NCI-H748 (cell line): ENCODE data around the gene INPP5B.

ENCODE experiments used
- DNase-seq: peaks from one replicate; lab custom pipeline; 2025; ENCODE audit not compliant: unreplicated experiment; lab: John Stamatoyannopoulos, UW

Gene INPP5B

DNA sequence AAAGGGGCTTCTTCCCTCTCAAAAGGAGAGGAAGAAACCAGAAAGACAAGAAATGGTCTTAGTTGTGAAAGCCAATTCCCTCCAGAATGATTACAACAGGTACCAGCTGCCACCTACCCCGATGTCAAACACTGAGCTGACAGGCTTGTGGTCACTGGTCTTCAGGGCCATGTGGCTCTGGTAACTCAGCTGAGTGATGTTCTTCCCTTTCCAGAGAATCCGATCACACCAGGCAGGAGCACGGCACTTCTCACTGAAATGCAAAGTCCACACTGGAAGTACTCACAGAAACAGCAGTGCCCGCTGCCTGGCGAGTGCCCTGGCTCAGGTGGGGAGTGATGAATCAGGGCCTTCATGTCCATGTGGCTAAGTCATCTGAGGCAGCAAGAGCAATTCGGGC lies 68.8 kb downstream of the INPP5B start:
- no peak for DNase-seq

GRCh38 chr1:37875833-37876232 lies 71.0 kb downstream of the INPP5B start:
- no peak for DNase-seq

DNA sequence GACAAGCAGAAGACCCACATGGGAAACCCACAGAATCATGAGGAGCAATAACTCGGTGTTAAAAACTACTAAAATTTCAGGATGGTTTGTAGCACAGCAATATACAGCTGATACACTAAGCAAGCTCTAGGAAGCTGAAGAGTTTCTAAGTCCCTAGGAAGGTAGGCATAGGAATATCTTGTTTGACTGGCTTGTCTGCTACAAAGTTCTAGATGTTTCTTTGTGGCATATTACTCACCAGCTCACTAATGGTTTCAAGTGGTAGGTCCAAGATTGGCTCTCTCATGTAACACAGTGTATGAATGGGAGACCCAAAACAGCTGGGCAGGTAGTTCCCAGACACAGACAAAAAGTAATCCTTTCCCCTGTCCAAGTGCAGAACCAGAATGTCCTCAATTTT lies 74.2 kb downstream of the INPP5B start:
- no peak for DNase-seq

GRCh38 chr1:37868466-37868865 lies 78.4 kb downstream of the INPP5B start:
- no peak for DNase-seq

- DNase-seq, result no peak
Measured at GRCh38 chr1:37867784-37868183, 79.1 kb downstream of the INPP5B start.

DNA sequence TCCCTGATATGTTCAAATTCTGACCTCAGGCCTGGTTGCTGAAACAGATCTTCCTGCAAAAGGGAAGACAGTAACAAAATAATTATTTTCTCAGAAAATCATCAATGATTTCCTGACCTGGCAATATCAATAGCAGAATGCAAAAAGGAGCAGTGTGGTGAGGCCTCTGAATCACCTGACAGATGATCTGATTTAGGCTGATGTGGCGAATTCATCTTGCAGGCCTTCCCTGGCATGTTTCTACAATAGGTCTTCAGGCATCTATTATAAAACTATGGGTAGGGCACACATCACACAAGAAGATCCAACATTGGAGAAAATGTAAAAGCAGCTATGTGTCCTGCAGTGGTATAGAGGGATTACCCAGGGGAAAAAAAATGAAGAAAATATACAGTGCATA lies 80.4 kb downstream of the INPP5B start:
- no peak for DNase-seq

DNA sequence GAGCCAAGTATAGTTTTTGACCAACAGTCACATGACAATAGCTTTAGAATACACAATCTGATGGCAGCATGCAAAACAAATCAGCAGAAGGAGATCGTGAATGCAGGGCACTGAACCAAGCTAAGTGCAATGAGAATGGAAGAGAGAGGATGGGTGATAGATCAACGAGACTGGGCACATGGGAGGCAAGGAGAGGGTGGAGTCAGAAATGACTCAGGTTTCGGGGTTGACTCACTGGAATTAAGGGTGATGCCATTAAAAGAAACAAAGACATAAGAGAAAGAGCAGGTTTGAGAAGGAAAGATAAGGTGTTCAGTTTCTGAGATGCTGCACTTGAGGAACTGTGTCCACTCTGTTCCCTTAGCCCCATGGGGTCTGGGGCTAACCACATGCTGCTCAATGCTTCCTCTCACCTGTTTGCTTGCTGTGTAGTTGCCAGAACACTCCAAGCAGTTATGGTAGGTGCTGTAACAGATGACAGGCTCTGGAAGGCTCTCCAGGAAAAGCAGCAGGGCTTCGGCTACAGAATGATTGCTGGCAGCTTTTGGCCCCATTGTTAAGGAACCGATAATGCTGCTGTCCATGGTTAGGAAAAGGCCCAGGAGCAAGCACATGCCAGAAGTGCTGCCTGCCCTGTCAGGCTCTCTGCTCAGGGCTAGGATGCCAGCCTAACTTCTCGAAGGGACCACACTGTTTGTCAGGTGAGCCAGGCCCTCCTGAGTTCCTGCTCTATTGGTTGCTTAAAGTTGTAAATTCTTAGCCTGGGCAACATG lies 81.3 kb downstream of the INPP5B start:
- DNase-seq, result no peak

GRCh38 chr1:37862330-37862729 lies 84.5 kb downstream of the INPP5B start:
- DNase-seq, result no peak

GRCh38 chr1:37861151-37861550 lies 85.7 kb downstream of the INPP5B start:
- no peak for DNase-seq

DNA sequence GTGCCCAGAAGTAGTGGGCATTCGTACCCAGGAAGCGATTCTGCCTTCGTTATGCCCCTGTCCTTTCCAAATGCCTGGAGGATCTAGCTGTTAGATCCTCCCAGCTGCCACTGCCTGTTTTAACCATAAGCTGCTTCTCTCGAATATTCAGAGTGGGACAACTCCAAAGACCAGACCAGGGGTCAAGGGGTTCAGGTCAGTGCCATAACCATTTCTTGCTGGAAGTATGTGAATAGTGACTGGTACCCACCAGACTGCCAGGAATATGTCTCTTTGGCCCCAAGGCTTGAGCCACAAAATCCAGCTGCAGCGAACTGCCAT lies 86.5 kb downstream of the INPP5B start:
- DNase-seq, result no peak

GRCh38 chr1:37859507-37860345 lies 87.1 kb downstream of the INPP5B start, which contains the start of gene MTF1:
MTF1 (minus strand) TSS chr1:37859592; CDS start chr1:37857658, 1,934 bp downstream.
- DNase-seq, result peak; percentile 95

DNA sequence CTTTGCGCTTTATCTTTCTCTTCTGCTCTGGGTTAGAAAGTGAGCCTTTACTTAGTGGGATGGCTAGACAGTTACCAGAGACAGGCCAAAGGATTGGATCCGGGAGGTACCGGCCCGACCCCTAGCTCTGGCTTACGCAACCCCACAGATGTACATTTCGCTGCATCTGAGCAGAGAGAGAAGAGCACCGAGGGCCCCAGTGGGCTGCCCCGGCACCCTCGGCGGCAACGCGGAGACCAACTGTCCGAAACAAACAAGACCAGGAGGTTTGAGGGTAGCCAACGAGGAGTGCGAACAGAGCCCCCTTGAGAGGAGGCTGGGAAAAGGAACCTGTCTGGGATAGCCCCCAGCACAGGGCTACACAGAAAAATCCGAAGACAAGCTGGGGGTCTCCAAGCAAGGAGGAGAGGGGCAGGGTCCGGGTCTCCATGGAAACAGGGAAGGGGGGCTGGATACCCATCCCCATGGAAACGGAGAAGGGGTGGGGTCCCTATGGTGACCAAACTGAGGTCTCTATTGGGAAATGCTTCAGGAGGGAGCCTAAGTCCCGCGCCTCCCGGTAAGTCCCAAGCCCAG lies 87.8 kb downstream of the INPP5B start:
- peak; percentile 67 for DNase-seq

DNA sequence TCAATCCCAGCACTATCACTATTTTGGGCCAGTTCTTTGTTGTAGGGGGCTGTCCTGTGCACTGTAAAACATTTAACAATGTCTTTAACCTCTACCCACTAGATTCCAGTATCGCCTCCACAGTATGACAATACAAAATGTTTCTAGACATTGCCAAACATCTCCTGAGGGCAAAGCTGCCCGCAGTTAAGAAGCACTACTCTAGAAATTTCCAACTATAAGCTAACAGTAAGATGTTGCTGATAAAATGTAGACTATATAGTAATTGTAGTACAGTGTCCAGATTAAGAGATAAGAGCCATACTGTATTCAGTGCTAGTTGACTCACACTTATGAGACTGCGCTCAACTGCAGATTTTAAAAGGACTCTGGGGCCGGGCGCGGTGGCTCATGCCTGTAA lies 92.4 kb downstream of the INPP5B start:
- DNase-seq, result no peak

DNA sequence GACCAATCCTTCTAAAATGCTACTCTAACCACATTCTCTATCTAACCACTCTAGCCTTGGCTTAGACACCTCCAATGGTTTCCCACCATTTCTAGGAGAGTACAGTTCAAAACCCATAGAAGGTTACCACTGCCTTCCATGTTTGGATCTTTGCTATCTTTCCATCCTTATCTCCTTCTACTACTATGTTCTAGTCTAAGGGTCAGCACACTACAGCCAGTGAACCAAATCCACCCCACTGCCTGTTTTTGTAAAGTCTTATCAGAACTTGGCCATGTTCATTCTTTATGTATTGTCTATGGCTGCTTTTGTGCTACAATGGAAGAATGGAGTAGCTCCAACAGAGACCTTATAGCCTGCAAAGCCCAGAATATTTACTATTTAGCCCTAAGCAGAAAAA lies 93.7 kb downstream of the INPP5B start:
- DNase-seq, result no peak

- DNase-seq, result no peak
Measured at GRCh38 chr1:37851782-37852210, 95.1 kb downstream of the INPP5B start.

- no peak for DNase-seq
Measured at GRCh38 chr1:37851262-37851661, 95.6 kb downstream of the INPP5B start.

DNA sequence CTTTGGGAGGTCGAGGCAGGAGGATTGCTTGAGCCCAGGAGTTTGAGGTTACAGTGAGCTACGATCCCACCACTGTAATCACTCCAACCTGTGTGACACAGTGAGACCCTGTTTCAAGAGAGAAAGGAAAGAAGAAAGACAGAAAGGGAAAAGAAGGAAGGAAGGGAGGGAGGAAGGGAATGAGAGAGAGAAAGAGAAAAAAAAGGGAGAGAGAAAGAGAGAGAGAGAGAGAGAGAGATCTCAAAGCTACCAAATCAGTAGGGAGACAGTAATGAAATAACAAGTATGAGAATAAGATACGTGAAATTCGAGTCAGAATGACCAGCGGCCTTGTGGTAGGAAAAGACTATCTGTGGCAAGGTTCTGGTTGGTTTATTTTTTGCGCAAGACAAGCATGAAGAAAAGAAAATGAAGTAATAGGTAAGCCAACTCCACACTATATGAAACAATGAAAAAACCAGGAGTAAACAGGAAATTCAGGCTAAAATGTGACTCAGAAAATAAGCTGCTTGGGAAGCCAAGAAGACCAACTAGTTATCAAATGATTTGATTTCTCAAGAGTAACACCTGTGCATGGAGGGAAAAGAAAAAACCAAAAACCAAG lies 96.4 kb downstream of the INPP5B start:
- DNase-seq, result no peak

DNA sequence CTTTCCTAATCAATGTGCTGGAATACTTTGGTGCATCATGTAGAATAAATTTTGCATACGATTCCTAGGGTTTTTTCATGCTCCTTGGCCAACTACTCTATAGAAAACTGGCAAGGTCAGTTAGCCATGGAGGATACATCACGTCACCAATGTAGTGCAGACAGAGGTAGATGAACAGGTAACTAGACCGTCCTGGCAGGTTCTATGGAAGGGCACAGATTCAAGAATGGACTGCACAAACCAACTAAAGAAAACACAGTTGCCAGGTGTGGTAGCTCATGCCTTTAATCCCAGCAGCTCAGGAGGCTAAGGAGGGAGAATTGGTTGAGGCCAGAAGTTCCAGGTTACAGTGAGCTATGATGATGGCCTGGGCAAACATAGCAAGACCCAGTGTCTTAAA lies 97.4 kb downstream of the INPP5B start:
- DNase-seq, result no peak

DNA sequence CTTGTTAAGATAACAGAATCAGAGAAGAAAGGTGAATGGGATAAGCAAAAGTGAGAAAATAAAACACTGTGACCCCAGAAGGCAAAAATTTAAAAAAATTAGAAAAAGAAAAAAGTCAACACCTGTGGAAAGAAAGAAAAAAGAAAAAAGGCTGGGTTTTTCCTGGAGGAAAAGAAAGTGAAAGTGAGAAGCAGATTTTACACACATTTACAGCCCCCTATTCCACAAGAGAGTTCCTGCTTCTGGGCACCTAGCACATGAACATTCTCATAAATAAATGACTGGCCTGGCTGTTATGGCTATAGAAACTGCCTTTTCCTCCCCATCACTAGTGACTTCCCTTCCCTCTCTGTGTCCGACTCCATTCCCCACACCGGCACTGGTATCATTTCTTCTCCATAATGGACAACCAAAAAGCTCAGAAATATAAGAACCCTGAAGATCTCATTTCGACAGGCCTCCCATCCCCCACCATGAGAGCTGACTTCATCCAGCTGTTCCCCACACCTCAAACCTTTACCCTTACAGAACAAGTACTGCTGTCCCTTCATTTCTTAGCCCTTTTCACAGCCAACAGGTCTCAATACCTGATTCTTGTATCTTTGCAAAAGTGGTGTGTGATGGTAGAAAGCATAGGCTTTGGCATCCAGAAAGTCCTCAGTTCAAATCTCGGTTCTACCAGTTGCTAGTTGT lies 100.1 kb downstream of the INPP5B start:
- DNase-seq, result no peak

DNA sequence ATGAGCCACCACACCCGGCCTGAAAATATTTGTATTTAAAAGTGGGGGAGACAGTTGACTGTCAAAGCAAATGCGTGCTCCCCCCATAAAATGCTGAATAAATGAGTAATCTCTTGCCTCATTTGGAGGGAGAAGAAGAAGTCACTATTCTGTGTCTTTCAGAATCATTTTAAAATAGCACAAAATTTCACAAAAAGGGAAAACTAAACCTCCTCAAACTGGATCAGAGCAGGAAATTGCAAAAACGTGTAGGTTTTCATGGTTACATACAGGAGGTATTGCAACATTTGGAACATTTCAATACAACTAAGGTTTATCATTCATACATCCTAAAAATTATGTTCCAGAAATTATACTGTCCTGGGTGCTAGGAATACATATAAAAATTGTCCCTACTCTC lies 101.1 kb downstream of the INPP5B start:
- no peak for DNase-seq

- DNase-seq, result no peak
Measured at GRCh38 chr1:37845049-37845646, 101.7 kb downstream of the INPP5B start.
